GM12891 (cell line): ENCODE results near the gene ITPR1.

Source experiments
- PAX5 ChIP-seq: IDR thresholded peaks from 2 replicates; pipeline ENCODE4 v1.6.1; 2011; ENCODE audit warnings: low read length, moderate library complexity, mild to moderate bottlenecking; ENCODE audit not compliant: insufficient read depth, severe bottlenecking
- POLR2A ChIP-seq: IDR thresholded peaks from 2 replicates; pipeline ENCODE4 v1.6.1; 2011; ENCODE audit warnings: low read depth, low read length, control low read depth
- POLR2AphosphoS5 ChIP-seq: IDR thresholded peaks from 2 replicates; pipeline ENCODE4 v1.6.1; 2011; ENCODE audit warnings: low read depth, low read length, control low read depth
- POU2F2 ChIP-seq: IDR thresholded peaks from 2 replicates; pipeline ENCODE4 v1.6.1; 2011; ENCODE audit warnings: low read depth, mild to moderate bottlenecking, control low read depth, low read length, moderate library complexity
- SPI1 ChIP-seq: IDR thresholded peaks from 2 replicates; pipeline ENCODE4 v1.6.1; 2011; ENCODE audit warnings: low read depth, low read length, control low read depth
- TAF1 ChIP-seq: IDR thresholded peaks from 2 replicates; pipeline ENCODE4 v1.6.1; 2011; ENCODE audit warnings: low read depth, low read length, control low read depth

DNA sequence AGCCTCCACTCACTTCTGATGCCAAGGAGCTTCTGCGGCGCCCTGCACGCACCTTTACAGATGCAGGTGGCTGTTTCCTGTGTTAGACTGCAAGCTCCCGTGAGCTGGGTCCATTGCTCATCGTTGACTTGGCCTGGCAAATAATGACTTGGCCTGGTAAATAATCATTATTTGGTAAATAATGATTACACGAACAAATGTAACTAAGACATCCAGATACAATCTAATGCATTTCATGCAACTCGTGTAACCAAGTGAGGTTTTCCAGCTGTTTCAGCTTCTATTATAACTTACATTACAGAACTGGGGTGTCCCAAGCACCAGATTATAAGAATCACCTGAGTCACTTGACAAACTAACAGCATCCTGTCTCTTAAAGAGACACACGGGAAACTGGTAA is 394.0 kb downstream of the ITPR1 start:
- TF ChIP-seq POLR2AphosphoS5 (no peak), SPI1 (no peak), POLR2A (no peak), TAF1 (no peak), POU2F2 (no peak), PAX5 (no peak)
